ENCODE measurements around the gene HTATIP2. TPM values are rescaled to one million over a fixed set of nuclear protein-coding genes. Genes with fewer than 3 reads are reported as not detected.
A peak's percentile ranks its signal among the peaks of the same experiment; 100 is the strongest.
"Not testable (repeated sequence)": the region's sequence is repeated elsewhere in the genome, so short reads cannot be mapped to it uniquely, and the experiment has no call there.

Gene HTATIP2
- total and polyA plus RNA-seq, 3 donors from 2014 or later = 20.7 to 46.1 (median 24.0) TPM

DNA sequence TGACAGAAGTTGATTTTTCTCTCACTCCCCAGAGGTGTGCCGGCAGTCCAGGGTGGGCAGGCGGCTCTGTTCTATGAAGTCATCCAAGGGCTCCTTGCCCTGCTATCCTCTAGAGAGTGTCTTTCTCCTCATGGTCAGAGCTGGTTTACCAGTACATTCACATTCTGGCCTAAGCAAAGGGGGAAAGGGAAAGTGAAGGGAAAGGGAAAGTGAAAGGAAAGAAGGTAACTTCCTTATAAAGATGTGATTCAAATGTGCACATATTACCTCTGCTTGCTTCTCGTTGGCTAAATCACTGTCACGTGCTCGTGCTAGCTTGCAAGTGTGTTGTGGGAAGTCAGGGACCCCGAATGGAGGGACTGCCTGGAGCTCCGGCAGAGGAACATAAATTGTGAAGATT lies 2.9 kb upstream of the HTATIP2 start:
- Histone ChIP-seq H3K36me3 (ENCODE audit: low read depth, missing control alignments) (no peaks in the 10 kb centered on the region), H3K4me3 (no peak overlapping the region), H3K9me3 (no peaks in the 10 kb centered on the region), H3K4me1 (peaks cover 8% of the 10 kb centered on the region), H3K27me3 (no peaks in the 10 kb centered on the region), H3K27ac (no peak overlapping the region)
- DNase-seq = no peak
- TF ChIP-seq POLR2A (IDR thresholded peaks at IDR 0.05) = no peak
- TF ChIP-seq, protein P1, sequence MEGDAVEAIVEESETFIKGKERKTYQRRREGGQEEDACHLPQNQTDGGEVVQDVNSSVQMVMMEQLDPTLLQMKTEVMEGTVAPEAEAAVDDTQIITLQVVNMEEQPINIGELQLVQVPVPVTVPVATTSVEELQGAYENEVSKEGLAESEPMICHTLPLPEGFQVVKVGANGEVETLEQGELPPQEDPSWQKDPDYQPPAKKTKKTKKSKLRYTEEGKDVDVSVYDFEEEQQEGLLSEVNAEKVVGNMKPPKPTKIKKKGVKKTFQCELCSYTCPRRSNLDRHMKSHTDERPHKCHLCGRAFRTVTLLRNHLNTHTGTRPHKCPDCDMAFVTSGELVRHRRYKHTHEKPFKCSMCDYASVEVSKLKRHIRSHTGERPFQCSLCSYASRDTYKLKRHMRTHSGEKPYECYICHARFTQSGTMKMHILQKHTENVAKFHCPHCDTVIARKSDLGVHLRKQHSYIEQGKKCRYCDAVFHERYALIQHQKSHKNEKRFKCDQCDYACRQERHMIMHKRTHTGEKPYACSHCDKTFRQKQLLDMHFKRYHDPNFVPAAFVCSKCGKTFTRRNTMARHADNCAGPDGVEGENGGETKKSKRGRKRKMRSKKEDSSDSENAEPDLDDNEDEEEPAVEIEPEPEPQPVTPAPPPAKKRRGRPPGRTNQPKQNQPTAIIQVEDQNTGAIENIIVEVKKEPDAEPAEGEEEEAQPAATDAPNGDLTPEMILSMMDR (IDR thresholded peaks at IDR 0.05) = no peak
- intact Hi-C loops (cut with DNase I; ENCODE audit: low total_unique reads) = no loop called here
- WGBS, 2 donors = 65 to 76% methylated on average over 7 of the region's 7 CpGs

DNA sequence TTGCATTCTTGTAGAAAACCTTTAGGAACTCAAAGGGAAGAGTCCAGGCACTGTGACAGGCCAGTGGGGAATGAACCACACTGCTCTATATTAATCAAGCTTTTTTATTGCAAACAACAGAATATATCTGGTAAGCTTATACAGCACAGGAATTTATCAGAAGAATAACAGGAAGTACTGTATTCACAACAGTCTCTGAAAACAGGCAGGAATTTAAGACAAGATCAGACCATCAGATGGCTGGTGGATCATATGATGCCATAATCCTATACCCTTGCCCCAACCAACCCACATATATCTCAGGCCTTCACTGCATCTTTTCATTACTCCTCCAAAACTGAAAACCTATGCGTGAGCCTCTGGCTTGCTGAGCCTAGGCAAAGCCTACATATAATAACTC lies 1.0 kb upstream of the HTATIP2 start:
- no peak for TF ChIP-seq POLR2A (IDR thresholded peaks at IDR 0.05)
- TF ChIP-seq, protein P1 (IDR thresholded peaks at IDR 0.05) = no peak
- Histone ChIP-seq H3K36me3 (ENCODE audit: low read depth, missing control alignments) (no peaks in the 10 kb centered on the region), H3K27ac (no peak overlapping the region), H3K27me3 (no peaks in the 10 kb centered on the region), H3K4me1 (peaks cover 8% of the 10 kb centered on the region), H3K9me3 (no peaks in the 10 kb centered on the region), H3K4me3 (no peak overlapping the region)
- DNase-seq = no peak
- WGBS, 2 donors = 0 to 33% methylated on average over 1 of the region's 1 CpG
- intact Hi-C loops (cut with DNase I; ENCODE audit: low total_unique reads) = no loop called here

DNA sequence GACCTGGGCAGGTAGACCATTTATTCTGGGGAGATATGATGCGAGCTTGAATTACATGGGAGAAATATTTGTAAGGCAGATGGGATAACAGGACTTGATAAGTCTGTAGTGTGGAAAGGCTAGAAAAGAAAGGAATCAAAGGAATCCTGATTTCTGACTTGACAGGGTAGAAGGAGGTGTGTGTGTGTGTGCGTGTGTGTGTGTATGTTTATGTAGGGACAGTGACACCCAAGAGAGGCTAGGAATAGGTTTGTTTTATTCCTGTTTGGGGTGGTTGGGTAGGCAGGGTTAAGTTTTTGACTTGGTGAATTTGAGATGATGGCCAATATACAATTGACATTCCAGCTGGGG lies 390 bp upstream of the HTATIP2 start:
- TF ChIP-seq, protein P1 (IDR thresholded peaks at IDR 0.05) = no peak
- no peak for TF ChIP-seq POLR2A (IDR thresholded peaks at IDR 0.05)
- Histone ChIP-seq H3K36me3 (ENCODE audit: low read depth, missing control alignments) (no peaks in the 10 kb centered on the region), H3K4me1 (peaks cover 8% of the 10 kb centered on the region), H3K4me3 (peak overlapping the region; percentile 73 to 94), H3K9me3 (no peaks in the 10 kb centered on the region), H3K27ac (peak overlapping the region in 1 of 2 donors; percentile 79), H3K27me3 (no peaks in the 10 kb centered on the region)
- intact Hi-C loops (cut with DNase I; ENCODE audit: low total_unique reads) = no loop called here
- no peak for DNase-seq
- WGBS, 2 donors = 44 to 50% methylated on average over 2 of the region's 2 CpGs

DNA sequence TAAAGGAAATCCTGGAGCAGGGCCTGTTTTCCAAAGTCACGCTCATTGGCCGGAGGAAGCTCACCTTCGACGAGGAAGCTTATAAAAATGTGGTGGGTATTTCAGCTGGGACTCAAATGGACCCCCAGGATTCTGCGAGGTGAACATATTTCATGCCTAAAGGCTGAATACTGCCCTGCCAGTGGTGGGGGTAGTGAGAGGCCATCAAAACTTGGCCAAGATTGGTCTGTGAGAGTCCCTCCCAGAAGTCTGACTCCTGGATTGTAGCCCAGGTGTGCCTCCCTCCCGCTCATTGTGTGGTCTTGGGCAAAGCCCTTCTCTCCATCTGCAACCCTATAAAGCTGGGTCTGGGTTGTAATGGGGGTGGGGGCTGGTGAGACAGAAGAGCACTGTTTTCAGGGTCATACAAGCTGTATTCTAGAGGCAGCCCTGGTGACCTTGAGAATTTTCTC lies 853 bp downstream of the HTATIP2 start:
- intact Hi-C loops (cut with DNase I; ENCODE audit: low total_unique reads) = no loop called here
- H3K4me1 ChIP-seq = peaks cover 8% of the 10 kb centered on the region
- no peaks in the 10 kb centered on the region for H3K36me3 ChIP-seq (ENCODE audit: low read depth, missing control alignments)
- H3K27me3 ChIP-seq = no peaks in the 10 kb centered on the region
- no peaks in the 10 kb centered on the region for H3K9me3 ChIP-seq
- no peak for DNase-seq
- H3K27ac ChIP-seq = peak overlapping the region; percentile 78 to 79
- no peak for TF ChIP-seq POLR2A (IDR thresholded peaks at IDR 0.05)
- TF ChIP-seq, protein P1 (IDR thresholded peaks at IDR 0.05) = no peak
- 10 to 20% methylated on average over 6 of the region's 6 CpGs for WGBS, 2 donors
- H3K4me3 ChIP-seq = peak overlapping the region; percentile 73 to 94

DNA sequence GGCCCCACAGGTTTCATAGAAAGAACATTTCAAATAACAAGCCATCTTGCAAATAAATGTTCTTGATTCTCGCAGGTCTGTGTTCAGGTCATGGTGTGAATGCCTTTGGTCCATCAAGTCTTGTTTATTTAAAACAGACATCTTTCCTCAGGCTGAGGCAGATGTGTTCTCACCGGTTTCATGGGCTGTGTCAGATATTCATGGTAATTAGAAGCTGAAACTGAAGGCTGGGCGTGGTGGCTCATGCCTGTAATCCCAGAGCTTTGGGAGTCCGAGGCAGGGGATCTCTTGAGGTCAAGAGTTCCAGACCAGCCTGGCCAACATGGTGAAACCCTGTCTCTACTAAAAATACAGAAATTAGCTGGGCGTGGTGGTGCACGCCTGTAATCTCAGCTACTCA lies 2.0 kb downstream of the HTATIP2 start:
- H3K9me3 ChIP-seq; H3K27ac ChIP-seq; H3K4me3 ChIP-seq; H3K27me3 ChIP-seq; H3K36me3 ChIP-seq (ENCODE audit: low read depth, missing control alignments); DNase-seq; intact Hi-C loops (cut with DNase I; ENCODE audit: low total_unique reads); H3K4me1 ChIP-seq: not testable (repeated sequence)
- 73 to 86% methylated on average over 4 to 6 of the region's 6 CpGs for WGBS, 2 donors

All from testis (tissue), 3 donors.